ENCODE results near the gene CXCR3. TPM values are rescaled to one million over a fixed set of nuclear protein-coding genes. Genes with fewer than 3 reads are reported as not detected.
"Not testable (repeated sequence)": the region's sequence is repeated elsewhere in the genome, so short reads cannot be mapped to it uniquely, and the experiment has no call there.

The CXCR3 gene
- total RNA-seq, 1 experiment from 2014 or later, result not detected

DNA sequence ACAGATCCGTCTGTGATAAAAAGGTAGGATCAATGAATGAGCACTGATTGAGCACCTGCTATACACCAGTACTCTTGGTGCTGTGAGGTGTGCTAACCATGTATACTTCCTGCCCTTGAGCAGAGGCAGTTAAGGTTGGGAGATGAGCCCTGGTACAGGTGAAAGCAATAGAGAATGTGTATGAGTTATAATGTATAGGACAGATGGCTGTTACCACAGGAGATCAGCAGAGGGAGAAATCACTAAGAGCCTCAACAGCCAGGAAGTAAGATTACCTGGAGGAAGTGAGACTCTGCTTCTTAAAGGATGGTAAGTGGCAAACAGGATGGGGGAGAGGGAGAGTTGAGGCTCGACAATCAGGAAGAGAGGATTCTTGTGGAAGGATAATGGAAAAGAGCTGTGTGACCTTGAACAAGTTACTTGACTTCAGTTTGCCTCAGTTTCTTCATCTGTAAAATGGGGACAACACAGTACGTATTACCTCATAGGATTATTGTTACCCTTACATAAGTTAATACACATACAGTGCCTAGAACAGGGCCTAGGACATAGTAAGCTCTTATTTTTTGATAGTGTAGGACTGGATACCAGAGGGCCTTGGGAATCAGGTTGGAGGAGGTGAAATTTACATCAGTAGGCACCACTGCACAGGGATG, 9.1 kb downstream of the CXCR3 start:
- DNase-seq (ENCODE audit: low spot score), result no peak

DNA sequence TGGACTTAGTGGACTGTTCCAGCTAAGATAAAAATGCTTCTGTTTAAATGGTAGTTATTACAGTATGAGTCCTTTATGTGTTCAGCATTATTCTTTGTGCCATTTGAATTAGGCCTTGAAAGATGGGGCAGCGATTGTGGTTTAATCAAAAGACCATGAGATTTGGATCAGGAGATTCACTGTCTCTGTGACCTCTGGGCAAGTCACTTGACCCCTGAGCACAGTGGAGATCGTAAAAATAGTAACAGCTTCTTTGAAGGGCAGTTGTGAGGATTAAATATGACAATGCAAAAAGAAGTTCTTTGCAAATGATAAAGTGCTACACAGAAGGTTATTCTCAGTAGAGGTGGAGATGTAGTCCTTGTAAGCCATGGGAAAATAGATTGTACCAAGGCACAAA, 10.8 kb downstream of the CXCR3 start:
- DNase-seq (ENCODE audit: low spot score), result no peak

DNA sequence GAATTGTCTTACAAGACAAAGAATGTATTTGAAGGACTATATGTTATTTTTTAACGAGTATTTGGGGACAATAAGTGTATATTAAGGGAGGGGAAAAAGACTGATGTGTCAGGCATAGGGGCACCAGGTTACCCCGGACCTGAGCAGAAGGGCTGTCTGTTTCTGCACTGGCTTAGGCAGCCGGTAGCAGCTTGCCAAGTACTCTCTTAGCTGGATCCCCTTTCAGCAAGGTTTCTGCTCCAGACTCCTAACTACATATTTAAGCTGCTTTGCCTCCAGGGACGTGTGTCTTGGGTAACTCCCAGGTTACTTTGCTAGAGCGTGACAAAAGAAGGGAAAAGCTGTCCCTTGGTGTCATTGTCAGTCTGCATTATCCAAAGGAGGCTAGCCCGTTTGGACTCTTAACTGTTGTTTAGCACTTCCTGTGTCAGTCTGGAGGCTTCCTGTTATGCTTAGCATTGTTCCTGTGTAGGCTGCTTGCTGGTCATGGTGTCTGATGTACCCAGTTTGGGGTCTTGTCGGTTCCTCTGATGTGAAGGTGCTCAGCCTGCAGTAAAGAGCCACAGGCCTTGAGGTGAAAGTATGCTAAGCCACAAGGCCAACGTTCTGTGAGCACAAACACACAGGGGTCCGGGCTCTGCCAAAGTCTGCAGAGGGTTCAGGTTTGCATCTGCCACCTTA, 11.6 kb downstream of the CXCR3 start:
- DNase-seq (ENCODE audit: low spot score), result no peak

DNA sequence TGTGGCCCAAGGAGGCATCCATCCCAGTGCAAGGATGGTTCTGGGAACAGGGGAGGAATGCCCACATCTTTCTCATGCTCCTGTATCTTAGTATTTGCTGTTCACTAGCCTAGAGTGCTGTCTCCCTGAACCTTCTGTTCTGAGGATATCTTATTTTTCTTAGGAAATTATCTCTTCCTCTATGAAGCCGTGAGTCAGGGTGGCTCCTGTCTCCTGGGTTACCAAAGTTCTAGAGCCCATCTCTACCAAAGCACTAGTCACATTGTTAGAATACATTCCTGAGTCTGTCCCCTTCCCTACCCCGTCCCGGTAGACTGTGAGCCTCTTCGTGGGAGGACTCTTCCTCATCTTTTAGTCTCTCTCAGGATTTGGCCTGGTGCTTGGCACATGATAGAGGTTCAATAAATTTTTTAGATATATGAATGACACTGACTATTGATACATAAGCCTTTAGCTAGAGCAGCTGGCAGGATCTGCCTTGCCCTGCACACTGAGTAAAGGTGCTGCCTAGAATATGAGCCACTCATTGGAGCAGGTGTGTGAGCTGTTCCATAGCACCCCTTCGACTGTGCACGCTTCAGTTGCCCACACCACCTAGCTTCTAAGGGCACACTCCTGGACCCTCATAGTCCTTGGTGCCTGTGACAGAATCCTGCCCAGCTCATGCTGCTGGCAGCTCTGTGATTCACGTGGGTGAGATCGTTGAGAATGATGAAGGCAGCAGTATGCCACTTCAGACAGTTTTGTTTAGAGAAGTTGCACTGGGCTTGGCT, 13.3 kb downstream of the CXCR3 start:
- DNase-seq (ENCODE audit: low spot score), result no peak

DNA sequence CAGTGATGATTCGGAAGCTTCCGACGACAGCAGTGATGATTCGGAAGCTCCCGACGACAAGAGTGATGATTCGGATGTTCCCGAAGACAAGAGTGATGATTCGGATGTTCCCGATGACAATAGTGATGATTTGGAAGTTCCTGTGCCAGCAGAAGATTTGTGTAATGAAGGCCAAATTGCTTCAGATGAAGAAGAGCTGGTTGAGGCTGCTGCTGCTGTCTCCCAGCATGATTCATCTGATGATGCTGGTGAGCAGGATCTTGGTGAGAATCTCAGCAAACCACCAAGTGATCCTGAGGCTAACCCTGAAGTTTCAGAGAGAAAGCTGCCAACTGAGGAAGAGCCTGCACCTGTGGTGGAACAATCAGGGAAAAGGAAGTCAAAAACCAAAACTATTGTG, 14.2 kb downstream of the CXCR3 start:
- no peak for DNase-seq (ENCODE audit: low spot score)

DNA sequence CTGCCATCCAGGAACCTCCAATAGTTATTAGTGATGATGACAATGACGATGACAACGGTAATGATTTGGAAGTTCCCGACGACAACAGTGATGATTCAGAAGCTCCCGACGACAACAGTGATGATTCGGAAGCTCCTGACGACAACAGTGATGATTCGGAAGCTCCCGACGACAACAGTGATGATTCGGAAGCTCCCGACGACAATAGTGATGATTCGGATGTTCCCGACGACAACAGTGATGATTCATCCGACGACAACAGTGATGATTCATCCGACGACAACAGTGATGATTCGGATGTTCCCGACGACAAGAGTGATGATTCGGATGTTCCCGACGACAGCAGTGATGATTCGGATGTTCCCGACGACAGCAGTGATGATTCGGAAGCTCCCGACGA, 14.7 kb downstream of the CXCR3 start:
- DNase-seq (ENCODE audit: low spot score), result no peak

DNA sequence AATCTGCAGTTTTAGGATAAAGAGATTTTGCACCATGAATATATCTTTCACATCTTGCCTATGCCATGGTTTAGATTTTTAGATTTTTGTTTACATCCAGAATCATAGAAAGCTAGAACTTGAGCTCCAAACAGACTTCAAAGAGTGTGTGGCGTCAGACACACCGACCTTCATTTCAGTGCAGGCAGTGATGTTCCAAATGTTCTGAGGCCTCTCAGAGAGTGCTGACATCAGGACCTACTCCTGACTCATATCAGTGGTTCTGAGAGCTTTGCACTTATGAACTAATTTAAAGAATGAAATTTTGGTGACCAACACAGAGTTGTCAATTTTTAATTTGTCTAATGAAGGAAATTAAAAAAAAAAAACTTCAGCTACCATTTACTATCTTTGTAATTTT, 18.3 kb downstream of the CXCR3 start:
- DNase-seq (ENCODE audit: low spot score), result no peak

DNA sequence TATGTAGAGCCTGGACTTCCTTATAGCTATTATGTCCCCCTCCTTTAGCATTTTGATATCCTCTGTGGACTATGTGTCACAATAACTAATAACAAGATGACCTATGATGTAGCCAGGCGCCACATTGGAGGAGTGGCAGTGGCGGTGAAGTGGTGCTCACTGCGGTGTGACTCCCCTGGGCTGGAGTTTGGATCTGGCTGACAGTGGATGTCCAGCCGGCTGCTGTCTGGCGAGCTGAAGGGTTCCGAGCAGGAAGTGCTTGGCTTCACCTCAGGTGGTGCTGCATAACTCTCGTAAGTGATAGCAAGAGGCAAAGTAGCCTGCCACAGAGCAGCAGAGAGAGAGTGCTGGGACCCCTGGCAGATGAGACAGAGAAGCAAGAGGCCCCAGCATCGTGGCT, 25.1 kb downstream of the CXCR3 start:
- not testable (repeated sequence) for DNase-seq (ENCODE audit: low spot score)

DNA sequence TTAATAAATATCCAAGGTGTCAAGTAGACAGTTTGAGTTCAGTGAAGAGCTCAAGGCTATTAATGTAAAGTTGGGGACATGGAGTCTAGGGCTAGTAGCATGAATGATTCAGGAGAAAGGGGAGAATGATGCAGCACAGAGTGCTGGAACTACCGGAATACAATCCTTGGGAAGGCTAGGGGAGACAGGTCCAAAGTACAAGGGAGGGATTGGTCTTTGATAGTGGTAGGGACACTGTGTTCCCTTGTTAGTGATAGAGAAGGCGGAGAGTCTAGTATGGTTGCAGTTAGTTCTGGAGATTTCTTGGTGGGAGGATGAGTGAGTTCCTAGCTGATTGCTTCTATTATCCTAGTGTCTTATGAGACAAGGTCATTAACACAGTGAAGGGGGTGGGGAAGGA, 31.4 kb downstream of the CXCR3 start:
- no peak for DNase-seq (ENCODE audit: low spot score)

DNA sequence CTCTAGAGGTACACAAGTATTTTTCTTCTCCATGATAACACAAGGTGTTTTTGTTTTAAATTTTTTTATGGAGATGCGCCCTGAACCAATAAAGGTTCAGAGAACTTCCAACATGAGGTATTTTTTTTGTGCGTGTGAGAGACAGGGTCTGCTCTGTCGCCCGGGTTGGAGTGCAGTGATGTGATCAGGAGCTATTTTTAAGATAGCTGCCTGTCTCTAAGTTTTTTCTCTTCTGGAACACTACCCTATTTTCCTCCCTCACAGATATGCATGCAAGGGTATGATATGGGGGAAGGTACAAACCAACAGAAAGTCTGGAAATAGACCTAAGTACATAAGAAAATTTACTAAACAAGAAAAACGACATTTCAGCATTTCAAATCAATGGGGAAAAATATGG, 37.1 kb downstream of the CXCR3 start:
- DNase-seq (ENCODE audit: low spot score), result no peak

DNA sequence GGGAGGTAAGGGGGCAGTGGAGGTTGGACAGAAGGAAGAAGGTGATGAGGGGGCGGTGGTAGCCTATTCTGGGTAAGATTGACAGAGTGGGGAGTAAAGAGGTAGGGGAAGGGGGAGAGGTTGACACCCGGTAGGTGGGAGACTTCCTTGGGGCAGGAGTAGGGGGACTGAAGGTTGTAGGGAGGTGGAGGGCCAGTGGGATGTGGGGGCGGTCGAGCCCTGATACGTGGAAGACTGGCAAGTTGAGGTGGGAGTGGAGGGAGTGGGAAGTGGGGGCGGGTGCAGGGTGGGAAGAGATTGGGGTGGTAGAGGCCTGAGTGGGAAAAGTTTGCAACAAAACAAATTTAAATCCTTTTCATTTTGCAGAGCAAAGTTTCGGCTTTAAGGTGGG, 38.3 kb downstream of the CXCR3 start:
- no peak for DNase-seq (ENCODE audit: low spot score)

DNA sequence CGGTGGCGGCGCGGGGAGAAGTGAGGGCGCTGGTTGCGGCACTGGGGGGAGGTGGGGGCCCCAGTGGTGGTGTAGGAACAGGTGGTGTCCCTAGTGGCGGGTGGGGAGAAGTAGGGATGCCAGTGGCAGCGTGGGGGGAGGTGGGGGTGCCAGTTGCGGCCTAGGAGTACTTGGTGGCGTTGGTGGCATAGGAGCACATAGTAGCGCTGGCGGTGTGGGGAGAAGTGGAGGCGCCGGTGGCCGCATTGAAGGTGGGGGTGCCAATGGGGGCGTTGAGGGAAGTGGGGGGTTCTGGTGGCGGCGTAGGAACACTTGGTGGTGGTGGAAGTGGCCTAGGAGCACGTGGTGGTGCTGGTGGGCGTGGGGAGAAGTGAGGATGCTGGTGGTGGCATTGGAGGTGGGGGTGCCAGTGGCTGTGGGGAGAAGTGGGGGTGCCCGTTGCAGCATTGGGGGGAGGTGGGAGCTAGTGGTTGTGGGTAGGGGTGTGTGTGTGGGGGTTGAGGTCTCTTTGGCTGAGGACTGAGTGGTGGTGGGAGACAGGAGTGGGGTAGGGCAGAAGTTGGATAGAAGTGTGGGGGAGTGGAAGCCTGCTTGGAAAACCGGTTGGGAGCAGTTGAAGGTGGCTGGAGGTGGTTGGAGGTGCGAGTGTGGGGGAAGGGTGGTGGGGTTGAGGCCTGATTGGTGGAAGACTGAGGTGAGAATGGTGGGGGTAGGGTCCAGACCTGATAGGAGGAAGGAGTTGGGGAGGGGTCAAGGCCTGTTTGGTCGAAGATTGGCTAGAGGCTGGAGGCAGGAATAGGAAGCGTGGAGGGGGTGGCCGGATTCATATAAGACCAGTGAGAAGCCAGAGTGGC, 38.9 kb downstream of the CXCR3 start:
- no peak for DNase-seq (ENCODE audit: low spot score)

DNA sequence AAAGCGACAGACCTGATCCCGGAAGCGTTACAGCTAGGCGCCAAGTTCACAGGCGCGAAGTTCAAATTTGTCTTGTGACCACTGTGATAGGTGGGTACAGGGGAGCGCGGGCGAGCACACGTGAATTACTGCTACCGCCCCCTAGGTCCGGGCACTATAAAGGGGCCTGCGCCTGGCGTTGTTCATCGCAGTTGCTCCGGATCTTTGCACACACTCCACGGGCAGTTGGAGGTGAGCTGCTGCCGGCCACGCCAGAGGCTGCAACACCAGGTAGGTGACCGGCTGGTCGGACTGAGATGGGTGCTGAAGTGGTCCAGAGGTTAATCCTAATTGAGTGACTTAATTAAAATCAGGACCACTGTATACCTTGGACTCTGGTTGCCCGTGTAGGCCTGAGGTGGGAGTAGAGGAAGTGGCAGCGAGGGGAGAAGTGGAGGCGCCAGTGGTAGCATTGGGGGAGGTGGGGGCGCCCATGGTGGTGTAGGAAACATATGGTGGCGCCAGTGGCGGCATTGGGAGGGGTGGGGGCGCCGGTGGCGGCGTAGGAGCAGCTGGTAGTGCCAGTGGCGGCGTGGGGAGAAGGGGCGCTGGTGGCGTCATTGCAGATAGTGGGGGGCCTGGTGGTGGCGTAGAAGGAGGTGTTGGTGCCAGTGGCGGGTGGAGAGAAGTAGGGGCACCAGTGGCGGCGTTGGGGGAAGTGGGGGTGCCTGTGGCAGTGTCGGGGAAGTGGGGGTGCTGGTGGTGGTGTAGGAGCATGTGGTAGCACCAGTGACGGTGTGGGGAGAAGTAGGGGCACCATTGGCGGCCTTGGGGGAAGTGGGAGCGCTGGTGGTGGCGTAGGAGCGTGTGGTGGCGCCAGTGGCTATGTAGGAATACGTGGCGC, 39.8 kb downstream of the CXCR3 start, which contains the start of gene GCNA:
TSS of gene GCNA (plus strand) at position 185 of the 883 bp plus-strand sequence. CDS start 2,385 bp downstream, outside the sequence.
- no peak for DNase-seq (ENCODE audit: low spot score)

DNA sequence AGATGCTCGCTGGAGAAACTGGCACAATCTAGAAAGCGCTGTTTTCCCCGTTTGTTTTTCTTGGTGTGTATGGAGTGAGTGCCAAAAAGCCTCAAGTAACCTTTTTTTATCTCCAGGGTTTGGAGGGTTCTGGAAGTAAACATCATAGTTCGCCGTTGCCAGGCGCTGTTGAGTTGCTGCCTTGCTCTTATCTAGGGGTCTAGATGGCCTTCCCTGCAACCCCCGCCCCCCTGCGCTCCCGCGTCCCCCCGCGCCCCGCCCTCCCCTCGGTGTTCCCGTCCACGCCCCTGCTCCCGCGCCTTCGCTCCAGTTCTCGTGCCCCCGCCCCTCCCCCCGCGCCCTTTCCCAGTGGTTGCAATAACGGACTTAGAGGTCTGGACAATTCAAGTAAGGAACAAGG, 40.6 kb downstream of the CXCR3 start:
- no peak for DNase-seq (ENCODE audit: low spot score)

DNA sequence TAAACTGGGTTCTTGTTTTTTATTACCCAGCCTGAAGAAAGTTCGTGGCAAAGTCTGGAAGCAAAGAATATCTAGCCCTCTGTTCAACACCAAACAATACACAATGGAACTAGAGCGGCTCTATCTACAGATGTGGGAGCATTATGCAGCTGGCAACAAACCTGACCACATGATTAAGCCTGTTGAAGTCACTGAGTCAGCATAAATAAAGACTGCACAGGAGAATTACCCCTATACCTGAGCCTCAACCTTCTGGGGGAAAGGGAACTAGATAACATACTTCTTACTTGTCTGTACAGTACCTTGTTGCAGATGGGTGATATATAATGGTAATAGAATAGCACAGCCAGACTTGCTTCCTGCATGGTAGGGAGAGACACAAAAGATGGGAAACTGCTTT, 44.7 kb downstream of the CXCR3 start:
- no peak for DNase-seq (ENCODE audit: low spot score)

DNA sequence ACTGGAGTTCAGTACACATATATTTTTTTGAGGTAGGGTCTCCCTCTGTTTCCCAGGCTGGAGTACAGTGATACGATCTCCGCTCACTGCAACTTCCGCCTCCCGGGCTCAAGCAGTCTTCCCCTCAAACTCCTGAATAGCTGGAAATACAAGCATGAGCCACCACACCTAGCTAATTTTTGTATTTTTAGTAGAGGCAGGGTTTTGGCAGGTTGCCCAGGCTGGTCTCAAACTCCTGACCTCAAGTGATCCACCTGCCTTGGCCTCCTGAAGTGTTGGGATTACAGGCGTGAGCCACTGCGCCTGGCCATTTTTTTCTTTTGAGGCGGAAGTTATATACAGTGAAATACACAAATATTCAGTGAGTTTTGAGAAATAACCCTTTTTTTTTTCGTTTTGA, 46.9 kb downstream of the CXCR3 start:
- not testable (repeated sequence) for DNase-seq (ENCODE audit: low spot score)

Other genes with a start within 250 kb of the CXCR3 start
- gene OGT, start 85.4 kb downstream of the CXCR3 start, total RNA-seq (2014; rRNA removed; shearing (Covaris generic)), result 36.4 and 42.7 TPM in 2 replicates
- gene GCNA, start 40.1 kb downstream of the CXCR3 start, total RNA-seq (2014; rRNA removed; shearing (Covaris generic)), result 1.0 and 1.2 TPM in 2 replicates
- gene CXorf49, start 99.8 kb upstream of the CXCR3 start, total RNA-seq (2014; rRNA removed; shearing (Covaris generic)), result not detected in 2 replicates
- not detected in 2 replicates for gene CXorf49B, start 144.8 kb upstream of the CXCR3 start, total RNA-seq (2014; rRNA removed; shearing (Covaris generic))

Measured in H4 (cell line).